Trophoblast cell (in vitro differentiated cells and primary cell): ENCODE measurements around the gene BSN.
A peak's percentile ranks its signal among the peaks of the same experiment; 100 is the strongest.

Source experiments
- DNase-seq, 2 donors: peaks; one replicate each; pipeline ENCODE4 v3.0.0-alpha.2; 2016
- H2AFZ ChIP-seq: 2 replicates; pipeline ENCODE4 v1.6.1; 2013; ENCODE audit warnings: low read length, moderate library complexity, mild to moderate bottlenecking; ENCODE audit not compliant: insufficient read depth, poor library complexity
- H2AK5ac ChIP-seq: 2 replicates; pipeline ENCODE4 v1.6.1; 2013; ENCODE audit warnings: mild to moderate bottlenecking, low read length
- H2BK120ac ChIP-seq: 2 replicates; pipeline ENCODE4 v1.6.1; 2013; ENCODE audit warnings: low read length, mild to moderate bottlenecking, moderate library complexity; ENCODE audit not compliant: insufficient read depth, poor library complexity
- H2BK12ac ChIP-seq: 2 replicates; pipeline ENCODE4 v1.6.1; 2013; ENCODE audit warnings: mild to moderate bottlenecking, low read length, moderate library complexity
- H2BK5ac ChIP-seq: 2 replicates; pipeline ENCODE4 v1.6.1; 2013; ENCODE audit warnings: low read length, low read depth, moderate library complexity, mild to moderate bottlenecking; ENCODE audit not compliant: poor library complexity
- H3K14ac ChIP-seq: 2 replicates; pipeline ENCODE4 v1.6.1; 2013; ENCODE audit warnings: mild to moderate bottlenecking, low read length
- H3K18ac ChIP-seq: 2 replicates; pipeline ENCODE4 v1.6.1; 2013; ENCODE audit warnings: mild to moderate bottlenecking, low read length
- H3K23ac ChIP-seq: 2 replicates; pipeline ENCODE4 v1.6.1; 2013; ENCODE audit warnings: low read length
- H3K27ac ChIP-seq: 2 replicates; pipeline ENCODE4 v1.5.1; 2013; ENCODE audit warnings: low read depth, mild to moderate bottlenecking, inconsistent platforms, low read length, moderate library complexity
- H3K27me3 ChIP-seq: 2 replicates; pipeline ENCODE4 v1.6.1; 2013; ENCODE audit warnings: inconsistent platforms, mild to moderate bottlenecking, low read length, moderate library complexity; ENCODE audit not compliant: insufficient read depth
- H3K36me3 ChIP-seq, 2 experiments: 1 replicate in 1 of 2; 2 replicates in 1 of 2; pipeline ENCODE4 v1.6.1; 2013; ENCODE audit warnings: low read length in 2 of 2, mild to moderate bottlenecking in 2 of 2, moderate library complexity in 1 of 2; ENCODE audit not compliant: insufficient read depth in 2 of 2, control insufficient read depth in 1 of 2
- H3K4ac ChIP-seq: 2 replicates; pipeline ENCODE4 v1.6.1; 2013; ENCODE audit warnings: low read depth, mild to moderate bottlenecking, low read length, moderate library complexity
- H3K4me1 ChIP-seq, 2 experiments: 1 replicate in 1 of 2; 2 replicates in 1 of 2; pipeline ENCODE4 v1.6.1; 2013; ENCODE audit warnings: low read length in 2 of 2, mild to moderate bottlenecking in 2 of 2, moderate library complexity in 1 of 2; ENCODE audit not compliant: insufficient read depth in 2 of 2, control insufficient read depth in 1 of 2
- H3K4me2 ChIP-seq: 2 replicates; pipeline ENCODE4 v1.6.1; 2013; ENCODE audit warnings: inconsistent platforms, mild to moderate bottlenecking, low read length, moderate library complexity
- H3K4me3 ChIP-seq: 2 replicates; pipeline ENCODE4 v1.5.1; 2013; ENCODE audit warnings: mild to moderate bottlenecking, low read depth, low read length, inconsistent platforms
- H3K79me1 ChIP-seq: one replicate; pipeline ENCODE4 v1.6.1; 2013; ENCODE audit warnings: low read length
- H3K79me2 ChIP-seq: 2 replicates; pipeline ENCODE4 v1.6.1; 2013; ENCODE audit warnings: low read length, mild to moderate bottlenecking; ENCODE audit not compliant: control insufficient read depth, insufficient read depth, poor library complexity
- H3K9ac ChIP-seq: 2 replicates; pipeline ENCODE4 v1.6.1; 2013; ENCODE audit warnings: mild to moderate bottlenecking, low read length
- H3K9me3 ChIP-seq: 2 replicates; pipeline ENCODE4 v1.6.1; 2013; ENCODE audit warnings: low read depth, mild to moderate bottlenecking, control low read depth, inconsistent platforms, low read length; ENCODE audit not compliant: insufficient read depth
- H4K12ac ChIP-seq: 2 replicates; pipeline ENCODE4 v1.6.1; 2013; ENCODE audit warnings: low read depth, mild to moderate bottlenecking, low read length, moderate library complexity
- H4K8ac ChIP-seq: 2 replicates; pipeline ENCODE4 v1.6.1; 2013; ENCODE audit warnings: low read depth, mild to moderate bottlenecking, low read length, moderate library complexity
- H4K91ac ChIP-seq: one replicate; pipeline ENCODE4 v1.6.1; 2013; ENCODE audit warnings: low read depth, mild to moderate bottlenecking, low read length, moderate library complexity
- WGBS: extraction: QIAGEN DNeasy Blood & Tissue Kit; methylation state at CpG from one replicate; pipeline ENCODE4 v1.1.7; 2013; ENCODE audit warnings: missing lambda C conversion rate; ENCODE audit not compliant: insufficient read length, insufficient coverage; ENCODE audit errors: extremely low coverage; 5-methylcytosine and 5-hydroxymethylcytosine counted together

The BSN gene

DNA sequence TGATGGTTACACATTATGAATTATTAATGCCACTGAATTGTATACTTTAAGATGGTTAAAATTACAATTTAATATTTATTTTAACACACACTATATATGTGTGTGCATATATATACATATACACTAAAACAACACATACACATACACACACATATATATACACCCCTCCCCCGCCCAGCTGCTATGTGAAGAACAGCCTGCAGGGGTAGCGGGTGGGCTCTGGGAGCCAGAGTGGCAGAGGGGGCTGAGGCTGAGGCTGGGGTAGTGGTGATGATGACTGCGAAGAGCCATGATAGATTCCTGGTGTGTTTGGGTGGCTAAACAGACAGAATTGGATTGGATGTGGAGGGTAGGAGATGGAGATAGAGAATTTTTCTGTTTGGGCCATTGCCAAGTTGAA, 80.5 kb downstream of the BSN start:
- Histone ChIP-seq H3K14ac (no peak overlapping the region), H2AFZ (no peak overlapping the region), H3K79me2 (no peaks in the 10 kb centered on the region), H3K79me1 (no peaks in the 10 kb centered on the region), H3K23ac (no peak overlapping the region), H3K4me1 (peaks cover 0 to 2% of the 10 kb centered on the region in 2 experiments), H2BK120ac (no peak overlapping the region), H3K4me3 (no peak overlapping the region), H3K27ac (no peak overlapping the region), H3K36me3 (no peaks in the 10 kb centered on the region), H3K4ac (no peak overlapping the region), H3K27me3 (no peaks in the 10 kb centered on the region), H2BK12ac (no peak overlapping the region), H3K9ac (no peak overlapping the region), H3K4me2 (no peak overlapping the region), H4K91ac (no peak overlapping the region), H2BK5ac (no peak overlapping the region), H3K18ac (no peak overlapping the region), H2AK5ac (no peak overlapping the region), H4K8ac (no peak overlapping the region), H4K12ac (no peak overlapping the region), H3K9me3 (peaks cover 2% of the 10 kb centered on the region)
- whole genome bisulfite sequencing, result no CpG with 5 or more reads among the region's 3 CpGs
- DNase-seq, result no peak

DNA sequence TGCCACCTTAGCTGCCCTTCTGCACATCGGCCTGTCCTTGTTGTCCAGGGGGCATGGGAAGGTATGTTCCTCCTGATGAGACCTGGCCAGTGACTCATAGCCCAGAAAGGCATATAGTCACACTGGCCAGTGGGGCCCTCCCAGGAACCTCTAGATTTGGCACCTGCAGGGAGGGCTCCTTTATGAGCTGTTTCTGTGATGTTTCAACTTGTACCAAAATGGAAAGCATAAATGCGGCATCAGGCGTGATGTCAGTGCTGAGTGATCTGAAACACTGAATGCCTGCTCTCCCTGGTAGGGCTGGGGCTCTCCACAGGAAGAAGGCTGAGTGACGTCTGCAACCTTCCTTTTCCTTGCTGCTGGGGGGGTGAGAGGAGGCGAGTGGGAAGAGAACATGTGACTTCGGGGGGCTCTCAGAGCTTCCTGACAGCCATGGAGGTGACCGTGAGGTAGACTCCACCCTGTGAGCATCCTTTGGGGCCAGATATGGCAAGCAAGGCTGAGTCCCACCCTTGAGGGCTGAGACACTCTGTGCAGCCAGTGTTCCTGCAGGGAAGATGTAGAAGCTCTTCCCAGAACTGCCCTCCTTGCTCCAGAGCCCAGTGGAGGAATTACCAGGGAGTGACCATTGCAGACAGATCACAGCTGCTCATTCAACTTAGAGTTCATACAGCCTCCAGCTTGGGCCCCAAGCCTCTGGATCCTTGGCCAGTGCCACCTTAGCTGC, 82.8 kb downstream of the BSN start:
- Histone ChIP-seq H2BK120ac (no peak overlapping the region), H3K79me1 (no peaks in the 10 kb centered on the region), H3K14ac (no peak overlapping the region), H4K91ac (no peak overlapping the region), H3K4me3 (no peak overlapping the region), H3K27ac (no peak overlapping the region), H3K9me3 (peaks cover 1% of the 10 kb centered on the region), H3K27me3 (no peaks in the 10 kb centered on the region), H4K8ac (no peak overlapping the region), H2AK5ac (no peak overlapping the region), H2AFZ (no peak overlapping the region), H3K23ac (no peak overlapping the region), H3K18ac (no peak overlapping the region), H3K36me3 (no peaks in the 10 kb centered on the region), H2BK5ac (no peak overlapping the region), H3K4me1 (no peaks in the 10 kb centered on the region), H3K9ac (no peak overlapping the region), H2BK12ac (no peak overlapping the region), H3K4me2 (no peak overlapping the region), H3K4ac (no peak overlapping the region), H4K12ac (no peak overlapping the region), H3K79me2 (no peaks in the 10 kb centered on the region)
- no peak for DNase-seq
- WGBS, result no CpG with 5 or more reads among the region's 7 CpGs

DNA sequence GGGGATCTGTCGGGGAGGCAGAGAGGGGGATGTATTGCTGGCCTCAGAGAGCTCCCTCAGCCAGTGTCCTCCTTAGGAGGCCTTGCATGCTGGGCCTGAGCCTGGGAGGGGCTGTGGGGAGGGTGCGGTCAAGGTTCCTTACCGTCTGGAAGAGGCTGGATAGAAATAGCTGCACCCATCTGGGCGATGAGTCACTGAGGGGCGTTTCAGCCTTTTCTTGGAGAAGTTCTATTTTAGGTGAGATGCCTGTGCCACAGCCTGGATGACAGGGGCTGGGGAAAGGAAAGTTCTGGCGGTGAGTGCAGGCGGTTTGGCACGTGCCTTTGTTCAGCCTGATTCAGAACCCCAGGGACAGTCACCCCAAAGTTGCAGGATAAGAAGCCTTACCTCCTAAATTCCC, 84.2 kb downstream of the BSN start:
- H2BK5ac ChIP-seq, result no peak overlapping the region

DNA sequence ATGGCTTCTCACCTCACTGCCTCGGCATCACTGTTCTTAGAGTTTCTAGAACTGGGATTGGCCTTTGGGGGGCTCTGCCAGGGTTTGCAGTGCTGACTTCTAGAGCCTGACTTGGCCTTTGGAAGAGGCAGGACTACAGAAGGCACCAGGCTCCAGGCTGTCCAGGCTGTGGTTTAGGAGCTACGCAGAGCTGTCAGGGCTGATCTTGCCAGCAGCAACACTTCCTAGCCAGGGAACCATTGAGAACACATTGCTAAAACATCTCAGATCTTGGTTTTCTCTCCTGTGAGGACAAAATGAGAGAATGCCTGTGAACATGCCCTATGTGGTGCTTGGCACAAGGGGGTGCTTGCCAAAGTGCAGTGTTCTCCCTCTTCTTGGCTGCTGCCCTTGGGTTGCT, 85.3 kb downstream of the BSN start:
- no peaks in the 10 kb centered on the region for H3K79me1 ChIP-seq
- no peak overlapping the region for H3K4ac ChIP-seq
- H3K79me2 ChIP-seq, result no peaks in the 10 kb centered on the region
- no peak overlapping the region for H4K12ac ChIP-seq
- no peak overlapping the region for H3K4me3 ChIP-seq
- no peak overlapping the region for H3K18ac ChIP-seq
- no peaks in the 10 kb centered on the region for H3K27me3 ChIP-seq
- no peak overlapping the region for H4K8ac ChIP-seq
- H3K4me2 ChIP-seq, result no peak overlapping the region
- no peak overlapping the region for H3K23ac ChIP-seq
- WGBS, result no CpG with 5 or more reads among the region's 2 CpGs
- H3K9ac ChIP-seq, result no peak overlapping the region
- H2AK5ac ChIP-seq, result no peak overlapping the region
- H3K14ac ChIP-seq, result no peak overlapping the region
- H2BK5ac ChIP-seq, result no peak overlapping the region
- no peak overlapping the region for H3K27ac ChIP-seq
- H3K36me3 ChIP-seq, result no peaks in the 10 kb centered on the region
- no peak overlapping the region for H2BK12ac ChIP-seq
- no peak for DNase-seq
- no peaks in the 10 kb centered on the region for H3K4me1 ChIP-seq
- peaks cover 5% of the 10 kb centered on the region for H3K9me3 ChIP-seq
- H2AFZ ChIP-seq, result no peak overlapping the region
- no peak overlapping the region for H2BK120ac ChIP-seq
- no peak overlapping the region for H4K91ac ChIP-seq

More for the DNA sequence above, 84.2 kb downstream of the BSN start:
- no peak overlapping the region for H4K12ac ChIP-seq
- no peak overlapping the region for H2BK120ac ChIP-seq
- H4K91ac ChIP-seq, result no peak overlapping the region
- no peak overlapping the region for H3K4me3 ChIP-seq
- no peak overlapping the region for H2AK5ac ChIP-seq
- no peaks in the 10 kb centered on the region for H3K36me3 ChIP-seq
- no peak overlapping the region for H3K14ac ChIP-seq
- no peak overlapping the region for H2AFZ ChIP-seq
- no peak overlapping the region for H3K4ac ChIP-seq
- no peak overlapping the region for H2BK12ac ChIP-seq
- H3K79me1 ChIP-seq, result no peaks in the 10 kb centered on the region
- H3K4me1 ChIP-seq, result no peaks in the 10 kb centered on the region
- H3K79me2 ChIP-seq, result no peaks in the 10 kb centered on the region
- no peak overlapping the region for H3K27ac ChIP-seq
- no peak overlapping the region for H3K18ac ChIP-seq
- no peak overlapping the region for H3K23ac ChIP-seq
- DNase-seq, result peak; percentile 35 to 55
- H3K9ac ChIP-seq, result no peak overlapping the region
- no peak overlapping the region for H3K4me2 ChIP-seq
- peaks cover 3% of the 10 kb centered on the region for H3K9me3 ChIP-seq
- no peak overlapping the region for H4K8ac ChIP-seq
- no peaks in the 10 kb centered on the region for H3K27me3 ChIP-seq
- no CpG with 5 or more reads among the region's 8 CpGs for WGBS
